ENCODE data around the gene TMEM184C.

DNA sequence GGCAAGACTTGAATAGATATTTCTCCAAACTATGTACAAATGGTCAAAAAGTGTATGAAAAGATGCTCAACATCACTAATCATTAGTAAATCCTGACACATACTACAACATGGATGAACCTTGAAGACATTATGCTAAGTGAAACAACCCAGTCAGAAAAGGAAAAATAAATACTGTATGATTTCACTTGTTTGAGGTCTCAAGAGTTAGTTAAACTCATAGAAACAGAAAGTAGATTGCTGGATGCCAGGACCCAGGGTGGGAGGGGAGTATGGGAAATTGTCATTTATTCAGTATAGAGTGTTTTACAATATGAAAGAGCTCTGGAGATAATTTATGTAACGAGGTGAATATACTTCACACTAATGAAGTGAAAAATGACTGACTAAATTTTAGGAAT is 34.4 kb downstream of the TMEM184C start:
- TF ChIP-seq POLR2A (IDR thresholded peaks at IDR 0.05) (no peak), POLR2AphosphoS5 (IDR thresholded peaks at IDR 0.05) (no peak)
- TF ChIP-seq, protein P1, sequence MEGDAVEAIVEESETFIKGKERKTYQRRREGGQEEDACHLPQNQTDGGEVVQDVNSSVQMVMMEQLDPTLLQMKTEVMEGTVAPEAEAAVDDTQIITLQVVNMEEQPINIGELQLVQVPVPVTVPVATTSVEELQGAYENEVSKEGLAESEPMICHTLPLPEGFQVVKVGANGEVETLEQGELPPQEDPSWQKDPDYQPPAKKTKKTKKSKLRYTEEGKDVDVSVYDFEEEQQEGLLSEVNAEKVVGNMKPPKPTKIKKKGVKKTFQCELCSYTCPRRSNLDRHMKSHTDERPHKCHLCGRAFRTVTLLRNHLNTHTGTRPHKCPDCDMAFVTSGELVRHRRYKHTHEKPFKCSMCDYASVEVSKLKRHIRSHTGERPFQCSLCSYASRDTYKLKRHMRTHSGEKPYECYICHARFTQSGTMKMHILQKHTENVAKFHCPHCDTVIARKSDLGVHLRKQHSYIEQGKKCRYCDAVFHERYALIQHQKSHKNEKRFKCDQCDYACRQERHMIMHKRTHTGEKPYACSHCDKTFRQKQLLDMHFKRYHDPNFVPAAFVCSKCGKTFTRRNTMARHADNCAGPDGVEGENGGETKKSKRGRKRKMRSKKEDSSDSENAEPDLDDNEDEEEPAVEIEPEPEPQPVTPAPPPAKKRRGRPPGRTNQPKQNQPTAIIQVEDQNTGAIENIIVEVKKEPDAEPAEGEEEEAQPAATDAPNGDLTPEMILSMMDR (IDR thresholded peaks at IDR 0.05) = no peak

Data from breast epithelium (tissue), 3 donors.